Keratinocyte (primary cell): ENCODE measurements around the gene MAPK7. TPM values are rescaled to one million over a fixed set of nuclear protein-coding genes. Genes with fewer than 3 reads are reported as not detected.

Source experiments
- DNase-seq: peaks from one replicate; pipeline ENCODE4 v3.0.0-alpha.2; 2011; ENCODE audit warnings: low read depth, missing footprints, low spot score
- FAIRE-seq: peaks from 2 replicates; lab custom pipeline; 2011; peaks lifted over from hg19 to GRCh38; lab: Jason Lieb, UNC
- H2AFZ ChIP-seq: 2 replicates; pipeline ENCODE4 v1.6.0; 2012; ENCODE audit warnings: low read length, control low read depth, inconsistent platforms; ENCODE audit not compliant: control insufficient read depth
- H3K27ac ChIP-seq: 2 replicates; pipeline ENCODE4 v1.5.1; 2011; ENCODE audit warnings: low read length; ENCODE audit not compliant: control insufficient read depth, insufficient read depth
- H3K27me3 ChIP-seq: 3 replicates; pipeline ENCODE4 v1.6.0; 2011; ENCODE audit warnings: low read length; ENCODE audit not compliant: control insufficient read depth, insufficient read depth; ENCODE audit errors: extremely low read depth
- H3K36me3 ChIP-seq, 2 experiments: 2 replicates in 1 of 2; 3 replicates in 1 of 2; pipeline ENCODE4 v1.5.1; 2011; ENCODE audit warnings: low read length in 2 of 2, mild to moderate bottlenecking in 1 of 2; ENCODE audit not compliant: control insufficient read depth in 2 of 2, insufficient read depth in 2 of 2; ENCODE audit errors: extremely low read depth in 1 of 2
- H3K4me1 ChIP-seq: 3 replicates; pipeline ENCODE4 v1.5.1; 2011; ENCODE audit warnings: low read length; ENCODE audit not compliant: control insufficient read depth, insufficient read depth; ENCODE audit errors: extremely low read depth
- H3K4me2 ChIP-seq: 3 replicates; pipeline ENCODE4 v1.6.0; 2011; ENCODE audit warnings: low read depth, low read length; ENCODE audit not compliant: control insufficient read depth, insufficient read depth; ENCODE audit errors: extremely low read depth
- H3K4me3 ChIP-seq, 3 experiments: fragments of 200-600 bp in 1 of 3; sonication (generic) in 1 of 3; 2 replicates in 2 of 3; 3 replicates in 1 of 3; pipeline ENCODE4 v1.5.1; 2011 to 2016; ENCODE audit warnings: low read length in 3 of 3, mild to moderate bottlenecking in 3 of 3, control low read depth in 2 of 3, inconsistent platforms in 1 of 3, low read depth in 1 of 3, mixed read lengths in 1 of 3, mixed run types in 1 of 3, moderate library complexity in 1 of 3; ENCODE audit not compliant: control insufficient read depth in 2 of 3, insufficient read depth in 2 of 3; ENCODE audit errors: extremely low read depth in 1 of 3
- H3K79me2 ChIP-seq: 2 replicates; pipeline ENCODE4 v1.6.0; 2012; ENCODE audit warnings: low read length; ENCODE audit not compliant: control insufficient read depth, insufficient read depth
- H3K9ac ChIP-seq: 3 replicates; pipeline ENCODE4 v1.6.0; 2011; ENCODE audit warnings: low read length; ENCODE audit not compliant: control insufficient read depth, insufficient read depth; ENCODE audit errors: extremely low read depth
- H3K9me1 ChIP-seq: 3 replicates; pipeline ENCODE4 v1.6.0; 2011; ENCODE audit warnings: low read length; ENCODE audit not compliant: control insufficient read depth, insufficient read depth; ENCODE audit errors: extremely low read depth
- H3K9me3 ChIP-seq: 2 replicates; pipeline ENCODE4 v1.5.1; 2012; ENCODE audit warnings: low read depth, low read length; ENCODE audit not compliant: control insufficient read depth
- H4K20me1 ChIP-seq: 3 replicates; pipeline ENCODE4 v1.6.0; 2011; ENCODE audit warnings: low read length; ENCODE audit not compliant: control insufficient read depth, insufficient read depth; ENCODE audit errors: extremely low read depth
- CTCF ChIP-seq, 3 experiments: IDR thresholded peaks in 1 of 3; conservative IDR thresholded peaks in 1 of 3; optimal IDR thresholded peaks in 1 of 3; 2 replicates in 2 of 3; 3 replicates in 1 of 3; pipeline versions ENCODE3 to v1.5.1; 2011; ENCODE audit warnings: low read length in 3 of 3, mild to moderate bottlenecking in 3 of 3, moderate library complexity in 2 of 3, control low read depth in 1 of 3, inconsistent platforms in 1 of 3; ENCODE audit not compliant: insufficient read depth in 2 of 3; ENCODE audit errors: extremely low read depth in 1 of 3
- EZH2 ChIP-seq: IDR thresholded peaks from one replicate; pipeline ENCODE4 v1.6.1; 2012; ENCODE audit warnings: inconsistent platforms, mild to moderate bottlenecking, low read length, moderate library complexity
- dilution Hi-C: fragments of 300-500 bp; cut with MboI; formaldehyde crosslinking; loops from one replicate; pipeline ENCODE4 v1.7.0; 2020; ENCODE audit warnings: low sequenced_read_pairs; ENCODE audit not compliant: extremely low pct_ligation_motif_present
- polyA plus RNA-seq, 5 experiments: library from polyadenylated mRNA; depleted of rRNA in 3 of 5; stranded (reverse) in 3 of 5; stranded (forward) in 1 of 5; unstranded in 1 of 5; fragments of >200 nt; gene quantifications; 1 replicate in 1 of 5; 2 replicates in 3 of 5; 3 replicates in 1 of 5; pipeline versions ENCODE4 v1.2.1 to v1.2.3, GENCODE V29; 2011 to 2012; ENCODE audit warnings: missing spikeins in 2 of 5, low read depth in 1 of 5, low replicate concordance in 1 of 5

Gene MAPK7
- polyA plus RNA-seq, 1 donor (not counting 4 experiments of a cell fraction or from before 2014, with no cell fraction given) = 4.3 TPM

GRCh38 chr17:19405114-19405513 is 26.8 kb downstream of the MAPK7 start:
- Histone ChIP-seq H4K20me1 (no peaks in the 10 kb centered on the region), H3K4me3 (no peak overlapping the region), H3K27me3 (no peaks in the 10 kb centered on the region), H3K9me3 (no peaks in the 10 kb centered on the region), H3K9me1 (peaks cover 2% of the 10 kb centered on the region), H2AFZ (no peak overlapping the region), H3K79me2 (no peaks in the 10 kb centered on the region), H3K4me1 (peaks cover 11% of the 10 kb centered on the region), H3K9ac (no peak overlapping the region), H3K36me3 (no peaks in the 10 kb centered on the region), H3K4me2 (no peak overlapping the region), H3K27ac (no peak overlapping the region)
- no peak for TF ChIP-seq CTCF (optimal IDR thresholded peaks at IDR 0.05 in 1 of 3, IDR thresholded peaks at IDR 0.05 in 1 of 3, conservative IDR thresholded peaks at IDR 0.05 in 1 of 3; ENCODE audit: extremely low read depth in 1 of 3, insufficient read depth in 2 of 3, low read length in 3 of 3)
- TF ChIP-seq EZH2 = no peak
- DNase-seq = no peak
- FAIRE-seq = no peak
- dilution Hi-C loops = no loop called here

GRCh38 chr17:19407601-19408345 is 29.5 kb downstream of the MAPK7 start:
- Histone ChIP-seq H3K36me3 (no peaks in the 10 kb centered on the region), H2AFZ (no peak overlapping the region), H3K79me2 (no peaks in the 10 kb centered on the region), H3K4me2 (no peak overlapping the region), H3K9me3 (no peaks in the 10 kb centered on the region), H4K20me1 (no peaks in the 10 kb centered on the region), H3K4me1 (peaks cover 14% of the 10 kb centered on the region), H3K4me3 (no peak overlapping the region), H3K27ac (no peak overlapping the region), H3K27me3 (no peaks in the 10 kb centered on the region), H3K9me1 (peaks cover 2% of the 10 kb centered on the region), H3K9ac (no peak overlapping the region)
- DNase-seq = no peak
- no peak for TF ChIP-seq EZH2
- no peak for TF ChIP-seq CTCF (optimal IDR thresholded peaks at IDR 0.05 in 1 of 3, IDR thresholded peaks at IDR 0.05 in 1 of 3, conservative IDR thresholded peaks at IDR 0.05 in 1 of 3; ENCODE audit: extremely low read depth in 1 of 3, insufficient read depth in 2 of 3, low read length in 3 of 3)
- dilution Hi-C loops = no loop called here
- no peak for FAIRE-seq
